Astrocyte of the spinal cord (primary cell): ENCODE data around the gene RIMS1.

Source experiments
- DNase-seq: peaks from one replicate; pipeline ENCODE4 v3.0.0; 2011; ENCODE audit warnings: low read depth, low spot score
- H3K4me3 ChIP-seq: 2 replicates; pipeline ENCODE4 v1.5.1; 2011; ENCODE audit warnings: low read depth, mild to moderate bottlenecking, low read length, moderate library complexity
- CTCF ChIP-seq: IDR thresholded peaks from 2 replicates; pipeline ENCODE4 v1.5.1; 2012; ENCODE audit warnings: low read depth, mild to moderate bottlenecking, low read length, inconsistent platforms
- in situ Hi-C: cut with HindIII; loops from 2 replicates; pipeline ENCODE4 v1.10.0; 2017; ENCODE audit warnings: low sequenced_read_pairs

The RIMS1 gene

GRCh38 chr6:72290620-72291019 lies 404.3 kb downstream of the RIMS1 start:
- in situ Hi-C loops, result no loop called here
- no peak for TF ChIP-seq CTCF
- no peak for DNase-seq
- H3K4me3 ChIP-seq, result no peak overlapping the region

GRCh38 chr6:72296375-72296774 lies 410.0 kb downstream of the RIMS1 start:
- no peak overlapping the region for H3K4me3 ChIP-seq
- DNase-seq, result no peak
- in situ Hi-C loops, result no loop called here
- TF ChIP-seq CTCF, result no peak

DNA sequence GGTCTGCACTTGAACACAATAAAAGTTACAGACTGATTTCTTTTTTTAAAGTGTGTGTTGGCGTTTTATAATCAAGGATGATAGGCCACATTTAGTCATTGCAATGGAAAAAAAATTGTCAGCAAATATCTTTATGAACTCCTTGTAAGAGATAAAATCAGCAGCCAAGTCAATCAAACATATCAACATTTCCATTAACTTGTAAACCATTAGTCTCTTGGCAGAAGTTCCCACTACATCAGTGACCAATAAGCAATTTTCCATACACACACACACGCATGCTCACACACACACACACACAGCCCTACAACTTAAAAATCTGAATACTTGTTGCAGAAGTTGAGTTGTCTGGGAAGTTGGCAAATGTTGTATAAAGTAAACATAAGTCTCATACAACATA lies 419.6 kb downstream of the RIMS1 start:
- no peak overlapping the region for H3K4me3 ChIP-seq
- in situ Hi-C loops, result no loop called here
- no peak for DNase-seq
- TF ChIP-seq CTCF, result no peak

- no peak overlapping the region for H3K4me3 ChIP-seq
- TF ChIP-seq CTCF, result no peak
- in situ Hi-C loops, result no loop called here
- DNase-seq, result no peak
Observed at GRCh38 chr6:72316675-72317380, 430.5 kb downstream of the RIMS1 start.

DNA sequence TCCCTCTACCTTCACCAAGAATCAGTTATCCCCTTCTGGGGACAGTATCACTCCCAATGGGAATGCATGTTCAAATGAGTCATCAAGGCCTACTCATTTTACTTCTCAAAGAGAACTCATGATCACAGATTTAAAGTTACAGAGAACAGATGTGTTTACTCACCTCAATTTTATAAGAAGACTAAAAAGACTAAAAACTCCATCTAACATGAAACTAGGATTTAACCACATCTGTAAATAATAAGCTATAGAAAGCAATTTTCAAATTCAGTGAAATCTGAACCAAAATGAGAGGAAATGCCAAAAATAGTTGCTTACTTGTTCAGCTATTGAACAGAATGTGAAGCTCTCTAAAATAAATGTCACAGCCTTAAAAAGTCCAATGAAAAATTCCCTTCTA lies 435.4 kb downstream of the RIMS1 start:
- in situ Hi-C loops, result no loop called here
- no peak for TF ChIP-seq CTCF
- no peak overlapping the region for H3K4me3 ChIP-seq
- peak; percentile 47 for DNase-seq

DNA sequence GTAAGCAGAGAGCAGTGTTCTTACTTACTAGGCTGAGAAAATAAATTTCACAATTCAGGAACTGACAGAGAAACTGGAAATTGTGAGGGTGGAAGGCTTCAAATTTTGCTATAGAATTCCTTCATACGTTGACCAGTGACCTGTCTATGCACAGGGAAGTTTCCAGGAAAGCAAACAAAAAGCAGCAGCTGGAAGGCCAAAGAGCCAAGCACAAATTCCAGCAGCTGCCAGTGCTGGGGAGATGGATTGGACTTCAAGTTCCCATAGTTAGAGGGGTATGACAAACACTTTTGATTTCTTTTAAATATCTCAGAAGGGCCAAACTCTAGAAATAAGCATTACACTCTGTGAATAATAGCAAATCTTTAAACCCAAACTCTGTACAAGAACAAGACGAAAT lies 436.4 kb downstream of the RIMS1 start:
- no peak for TF ChIP-seq CTCF
- no peak for DNase-seq
- in situ Hi-C loops, result no loop called here
- H3K4me3 ChIP-seq, result no peak overlapping the region
